IPS-11a (cell line): ENCODE data around the gene BBOX1.

ENCODE experiments used
- H3K4me3 ChIP-seq: one replicate; pipeline ENCODE4 v1.5.1; 2013; ENCODE audit warnings: low read depth, low read length, control low read depth

The BBOX1 gene

GRCh38 chr11:27024865-27025264 lies 15.8 kb upstream of the BBOX1 start:
- H3K4me3 ChIP-seq, result no peak overlapping the region

- H3K4me3 ChIP-seq, result no peak overlapping the region
Observed at GRCh38 chr11:27025312-27025955, 15.2 kb upstream of the BBOX1 start.

GRCh38 chr11:27025957-27026733 lies 14.5 kb upstream of the BBOX1 start:
- no peak overlapping the region for H3K4me3 ChIP-seq

GRCh38 chr11:27028561-27028965 lies 12.1 kb upstream of the BBOX1 start:
- no peak overlapping the region for H3K4me3 ChIP-seq

- no peak overlapping the region for H3K4me3 ChIP-seq
Observed at GRCh38 chr11:27029966-27030365, 10.6 kb upstream of the BBOX1 start.

GRCh38 chr11:27031754-27032153 lies 8.9 kb upstream of the BBOX1 start:
- no peak overlapping the region for H3K4me3 ChIP-seq

GRCh38 chr11:27039873-27040272 lies 742 bp upstream of the BBOX1 start:
- no peak overlapping the region for H3K4me3 ChIP-seq

- no peak overlapping the region for H3K4me3 ChIP-seq
Observed at GRCh38 chr11:27041141-27041899, 705 bp downstream of the BBOX1 start.

- H3K4me3 ChIP-seq, result no peak overlapping the region
Observed at GRCh38 chr11:27046956-27047355, 6.3 kb downstream of the BBOX1 start.

- no peak overlapping the region for H3K4me3 ChIP-seq
Observed at GRCh38 chr11:27052668-27053067, 12.1 kb downstream of the BBOX1 start.

GRCh38 chr11:27055065-27055682 lies 14.6 kb downstream of the BBOX1 start:
- H3K4me3 ChIP-seq, result no peak overlapping the region

GRCh38 chr11:27057091-27057780 lies 16.6 kb downstream of the BBOX1 start:
- no peak overlapping the region for H3K4me3 ChIP-seq

GRCh38 chr11:27058456-27058855 lies 17.8 kb downstream of the BBOX1 start:
- H3K4me3 ChIP-seq, result no peak overlapping the region

GRCh38 chr11:27059431-27059830 lies 18.8 kb downstream of the BBOX1 start:
- H3K4me3 ChIP-seq, result no peak overlapping the region

GRCh38 chr11:27060816-27061460 lies 20.3 kb downstream of the BBOX1 start:
- H3K4me3 ChIP-seq, result no peak overlapping the region

- H3K4me3 ChIP-seq, result no peak overlapping the region
Observed at GRCh38 chr11:27061461-27061821, 20.8 kb downstream of the BBOX1 start.

- no peak overlapping the region for H3K4me3 ChIP-seq
Observed at GRCh38 chr11:27064086-27064485, 23.5 kb downstream of the BBOX1 start.

- no peak overlapping the region for H3K4me3 ChIP-seq
Observed at GRCh38 chr11:27075192-27075591, 34.6 kb downstream of the BBOX1 start.

GRCh38 chr11:27075655-27076054 lies 35.0 kb downstream of the BBOX1 start:
- no peak overlapping the region for H3K4me3 ChIP-seq

- H3K4me3 ChIP-seq, result no peak overlapping the region
Observed at GRCh38 chr11:27076121-27076589, 35.5 kb downstream of the BBOX1 start.
